BLaER1 (cell line): ENCODE measurements around the gene DNMT1.
"Not testable (repeated sequence)": the region's sequence is repeated elsewhere in the genome, so short reads cannot be mapped to it uniquely, and the experiment has no call there.

ENCODE experiments used
- H3K27ac ChIP-seq: shearing (Covaris generic); formaldehyde crosslinking; 2 replicates; pipeline ENCODE4 v1.8.1; 2022
- H3K27me3 ChIP-seq: shearing (Covaris generic); formaldehyde crosslinking; 2 replicates; pipeline ENCODE4 v1.8.1; 2022
- H3K36me3 ChIP-seq: shearing (Covaris generic); formaldehyde crosslinking; 2 replicates; pipeline ENCODE4 v1.8.1; 2022
- H3K4me1 ChIP-seq: shearing (Covaris generic); formaldehyde crosslinking; 2 replicates; pipeline ENCODE4 v1.8.1; 2022
- H3K4me2 ChIP-seq: shearing (Covaris generic); formaldehyde crosslinking; 2 replicates; pipeline ENCODE4 v1.8.1; 2022
- H3K4me3 ChIP-seq: shearing (Covaris generic); formaldehyde crosslinking; 2 replicates; pipeline ENCODE4 v1.8.1; 2022
- H3K9ac ChIP-seq: shearing (Covaris generic); formaldehyde crosslinking; 2 replicates; pipeline ENCODE4 v1.8.1; 2022
- H3K9me3 ChIP-seq: shearing (Covaris generic); formaldehyde crosslinking; 2 replicates; pipeline ENCODE4 v1.8.1; 2022
- H4K20me1 ChIP-seq: shearing (Covaris generic); formaldehyde crosslinking; 2 replicates; pipeline ENCODE4 v1.8.1; 2022
- Cebpa-rat ChIP-seq: shearing (Covaris generic); IDR thresholded peaks from 2 replicates; pipeline ENCODE4 v1.8.1; 2022

The DNMT1 gene

DNA sequence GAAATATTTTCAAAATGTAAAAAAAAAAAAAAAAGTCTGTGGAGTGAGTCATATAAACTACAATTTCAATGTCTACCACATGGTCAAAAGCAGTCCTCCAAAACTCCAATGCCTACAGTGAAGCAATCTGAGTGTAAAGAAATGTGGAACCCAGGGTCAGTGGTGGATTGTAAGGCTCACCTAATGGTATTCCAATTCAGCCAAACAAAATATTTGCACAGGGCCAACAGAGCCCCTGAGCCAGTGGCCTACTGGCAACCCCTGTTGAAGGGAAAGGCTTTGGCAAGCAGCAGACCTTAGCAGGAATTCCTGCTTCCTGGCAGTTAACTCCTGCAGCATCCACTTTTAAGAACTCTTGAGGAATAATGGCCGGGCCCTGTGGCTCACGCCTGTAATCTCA is 3.4 kb downstream of the DNMT1 start:
- peaks cover 81% of the 10 kb centered on the region for H4K20me1 ChIP-seq
- H3K9ac ChIP-seq: no peak overlapping the region; the same call in 1 of the 2 replicates
- TF ChIP-seq Cebpa-rat: no peak
- peak overlapping the region; percentile 98 for H3K4me2 ChIP-seq
- H3K27ac ChIP-seq: no peak overlapping the region
- peaks cover 68% of the 10 kb centered on the region for H3K36me3 ChIP-seq
- no peaks in the 10 kb centered on the region for H3K27me3 ChIP-seq
- peaks cover 79% of the 10 kb centered on the region for H3K4me1 ChIP-seq
- no peaks in the 10 kb centered on the region for H3K9me3 ChIP-seq
- H3K4me3 ChIP-seq: no peak overlapping the region

DNA sequence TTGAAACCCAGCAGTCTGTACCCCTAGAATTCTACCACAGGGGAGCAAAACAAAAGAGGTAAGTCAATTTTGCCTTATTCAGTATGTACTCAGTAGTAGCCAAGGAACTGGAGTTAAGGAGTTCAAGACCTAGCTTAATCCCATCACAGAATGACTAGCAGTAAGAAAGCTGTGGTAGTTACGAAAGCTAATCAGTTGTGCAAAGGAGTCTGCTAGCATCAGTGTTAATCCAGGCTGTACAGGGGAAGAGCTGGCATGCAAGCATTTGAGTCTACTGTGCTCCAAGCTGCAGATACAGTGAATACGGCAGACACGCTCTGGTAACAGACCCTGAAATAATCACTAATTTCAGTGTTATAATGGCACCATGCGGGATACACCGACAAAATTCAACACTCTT is 4.7 kb downstream of the DNMT1 start:
- Histone ChIP-seq H3K36me3 (peaks cover 81% of the 10 kb centered on the region), H3K9ac (peak overlapping the region; percentile 16; the same call in 1 of the 2 replicates), H3K27me3 (no peaks in the 10 kb centered on the region), H3K27ac (0 out of 2 replicates have a peak overlapping the region, but pooled peaks have one; percentile 10), H3K4me1 (peaks cover 86% of the 10 kb centered on the region), H4K20me1 (peaks cover 94% of the 10 kb centered on the region), H3K4me3 (no peak overlapping the region), H3K4me2 (peak overlapping the region; percentile 43), H3K9me3 (no peaks in the 10 kb centered on the region)
- no peak for TF ChIP-seq Cebpa-rat

DNA sequence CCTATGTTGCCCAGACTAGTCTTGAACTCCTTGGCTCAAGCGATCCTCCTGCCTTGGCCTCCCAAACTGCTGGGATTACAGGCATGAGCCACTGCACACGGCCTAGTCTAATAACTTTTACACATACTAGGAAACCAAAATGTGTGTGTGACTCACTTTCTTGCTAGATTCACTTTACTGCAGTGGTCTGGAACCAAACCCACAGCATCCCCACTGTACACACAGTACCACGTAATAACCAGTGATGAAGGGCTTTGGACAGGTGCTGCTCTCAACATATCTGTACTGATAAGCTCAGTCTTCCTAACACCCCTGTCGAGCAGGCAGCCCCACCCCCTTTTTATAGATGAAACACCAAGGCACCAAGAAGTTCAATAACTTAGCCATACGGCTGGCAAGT is 5.1 kb downstream of the DNMT1 start:
- Histone ChIP-seq H3K9me3 (no peaks in the 10 kb centered on the region), H3K36me3 (peaks cover 85% of the 10 kb centered on the region), H3K4me3 (no peak overlapping the region), H3K4me1 (peaks cover 90% of the 10 kb centered on the region), H4K20me1 (peaks cover 98% of the 10 kb centered on the region), H3K4me2 (peak overlapping the region; percentile 43), H3K27me3 (no peaks in the 10 kb centered on the region), H3K27ac (0 out of 2 replicates have a peak overlapping the region, but pooled peaks have one; percentile 10), H3K9ac (peak overlapping the region; percentile 16; the same call in 1 of the 2 replicates)
- no peak for TF ChIP-seq Cebpa-rat

DNA sequence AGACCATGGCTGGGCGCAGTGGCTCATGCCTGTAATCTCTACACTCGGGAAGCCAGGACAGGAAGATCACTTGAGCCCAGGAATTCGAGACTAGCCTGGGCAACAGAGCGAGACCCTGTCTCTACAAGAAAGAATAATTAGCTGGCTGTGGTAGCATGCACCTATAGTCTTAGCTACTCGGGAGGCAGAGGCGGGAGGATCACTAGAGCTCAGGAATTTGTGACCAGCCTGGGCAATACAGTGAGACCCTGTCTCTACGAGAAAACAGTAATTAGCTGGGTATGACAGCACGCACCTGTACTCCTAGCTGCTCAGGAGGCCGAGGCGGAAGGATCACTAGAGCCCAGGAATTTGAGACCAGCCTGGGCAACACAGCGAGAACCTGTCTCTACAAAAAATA is 7.4 kb downstream of the DNMT1 start:
- H3K4me1 ChIP-seq: peaks cover 81% of the 10 kb centered on the region
- peak overlapping the region; percentile 3; the same call in 1 of the 2 replicates for H3K4me3 ChIP-seq
- TF ChIP-seq Cebpa-rat: no peak
- peaks cover 98% of the 10 kb centered on the region for H3K36me3 ChIP-seq
- H3K9me3 ChIP-seq: no peaks in the 10 kb centered on the region
- H3K9ac ChIP-seq: peak overlapping the region; percentile 66
- H3K4me2 ChIP-seq: peak overlapping the region; percentile 75
- no peaks in the 10 kb centered on the region for H3K27me3 ChIP-seq
- H4K20me1 ChIP-seq: peaks cover 100% of the 10 kb centered on the region
- peak overlapping the region; percentile 31 for H3K27ac ChIP-seq

DNA sequence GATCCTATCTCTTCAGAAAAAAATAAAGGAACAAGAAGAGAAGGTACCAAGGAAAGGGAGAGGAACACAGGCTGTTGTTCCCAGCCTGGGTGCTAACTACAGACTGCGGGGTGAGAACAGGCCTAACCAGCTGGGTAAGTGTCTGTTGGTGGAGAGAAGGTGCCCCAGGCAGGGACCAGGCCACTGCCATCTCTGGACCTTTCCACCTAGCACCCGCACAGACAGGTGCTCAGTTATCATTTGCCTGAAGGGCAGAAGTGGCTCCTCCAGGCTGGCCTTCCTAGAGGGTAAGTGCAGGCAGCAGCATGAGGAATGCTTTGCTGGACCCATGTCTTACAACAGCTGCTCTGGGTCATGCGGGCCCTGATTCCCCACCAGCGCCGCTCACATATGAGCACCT is 10.1 kb downstream of the DNMT1 start:
- Histone ChIP-seq H3K36me3 (peaks cover 96% of the 10 kb centered on the region), H3K9me3 (no peaks in the 10 kb centered on the region), H3K4me2 (no peak overlapping the region), H3K9ac (peak overlapping the region; percentile 49; the same call in 1 of the 2 replicates), H3K27me3 (no peaks in the 10 kb centered on the region), H4K20me1 (peaks cover 98% of the 10 kb centered on the region), H3K4me1 (peaks cover 54% of the 10 kb centered on the region), H3K4me3 (no peak overlapping the region), H3K27ac (peak overlapping the region; percentile 51; the same call in 1 of the 2 replicates)
- TF ChIP-seq Cebpa-rat: no peak

DNA sequence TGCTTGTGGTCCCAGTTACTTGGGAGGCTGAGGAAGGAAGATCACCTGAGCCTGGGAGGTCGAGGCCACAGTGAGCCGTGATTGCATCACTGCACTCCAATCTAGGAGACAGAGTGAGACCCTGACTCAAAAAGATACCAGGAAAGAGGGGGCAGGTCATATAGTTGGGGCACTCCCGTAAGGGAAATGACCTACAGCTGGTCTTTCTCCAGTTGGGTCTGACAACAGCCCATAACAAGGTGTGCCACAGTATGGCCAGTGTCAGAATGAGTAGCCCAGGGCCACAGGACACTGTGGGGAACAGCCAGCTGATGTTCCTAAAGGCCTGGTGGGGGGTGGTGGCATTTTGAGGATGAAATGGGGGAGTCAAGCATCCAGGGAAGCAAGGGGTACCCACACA is 10.8 kb downstream of the DNMT1 start:
- no peak overlapping the region for H3K4me2 ChIP-seq
- H3K27ac ChIP-seq: peak overlapping the region; percentile 51; the same call in 1 of the 2 replicates
- no peak for TF ChIP-seq Cebpa-rat
- H3K9me3 ChIP-seq: no peaks in the 10 kb centered on the region
- peaks cover 47% of the 10 kb centered on the region for H3K4me1 ChIP-seq
- no peaks in the 10 kb centered on the region for H3K27me3 ChIP-seq
- H3K36me3 ChIP-seq: peaks cover 96% of the 10 kb centered on the region
- H3K4me3 ChIP-seq: no peak overlapping the region
- H3K9ac ChIP-seq: 0 out of 2 replicates have a peak overlapping the region, but pooled peaks have one; percentile 49
- H4K20me1 ChIP-seq: peaks cover 98% of the 10 kb centered on the region

DNA sequence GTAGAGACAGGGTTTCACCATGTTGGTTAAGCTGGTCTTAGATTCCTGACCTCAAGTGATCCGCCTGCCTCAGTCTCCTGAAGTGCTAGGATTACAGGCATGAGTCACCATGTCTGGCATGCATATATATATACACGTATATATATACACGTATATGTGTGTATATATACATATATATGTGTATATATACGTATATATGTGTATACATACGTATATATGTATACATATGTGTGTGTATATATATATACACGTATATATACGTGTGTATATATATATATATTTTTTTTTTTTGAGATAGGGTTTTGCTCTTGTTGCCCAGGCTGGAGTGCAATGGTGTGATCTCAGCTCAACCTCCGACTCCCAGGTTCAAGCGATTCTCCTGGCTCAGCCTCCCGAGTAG is 11.9 kb downstream of the DNMT1 start:
- Histone ChIP-seq H3K4me1 (peaks cover 37% of the 10 kb centered on the region), H3K9ac (no peak overlapping the region), H3K4me2 (no peak overlapping the region), H3K27ac (no peak overlapping the region), H3K4me3 (no peak overlapping the region), H3K36me3 (peaks cover 96% of the 10 kb centered on the region), H4K20me1 (peaks cover 97% of the 10 kb centered on the region), H3K9me3 (no peaks in the 10 kb centered on the region), H3K27me3 (no peaks in the 10 kb centered on the region)
- TF ChIP-seq Cebpa-rat: no peak

DNA sequence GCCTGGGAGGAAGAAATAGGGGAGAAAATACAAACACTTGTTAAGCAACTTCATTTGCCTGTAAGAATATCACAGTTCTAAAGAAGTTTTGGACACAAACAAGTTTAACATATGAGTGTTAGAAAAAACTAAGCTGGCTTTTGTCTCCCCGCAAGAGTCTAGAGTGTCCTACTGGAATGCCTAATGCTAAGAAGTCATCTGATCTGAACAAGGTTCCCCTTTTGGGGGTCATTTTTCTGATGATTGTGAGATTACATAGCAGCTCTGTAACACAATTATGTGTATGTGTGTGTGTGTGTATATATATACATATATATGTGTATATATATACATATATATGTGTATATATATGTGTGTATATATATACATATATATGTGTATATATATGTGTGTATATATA is 12.7 kb downstream of the DNMT1 start:
- H3K4me2 ChIP-seq: no peak overlapping the region
- H3K27ac ChIP-seq: no peak overlapping the region
- H3K4me3 ChIP-seq: no peak overlapping the region
- H3K9ac ChIP-seq: no peak overlapping the region
- H4K20me1 ChIP-seq: peaks cover 97% of the 10 kb centered on the region
- TF ChIP-seq Cebpa-rat: no peak
- H3K27me3 ChIP-seq: no peaks in the 10 kb centered on the region
- H3K4me1 ChIP-seq: peaks cover 37% of the 10 kb centered on the region
- H3K9me3 ChIP-seq: no peaks in the 10 kb centered on the region
- peaks cover 96% of the 10 kb centered on the region for H3K36me3 ChIP-seq

DNA sequence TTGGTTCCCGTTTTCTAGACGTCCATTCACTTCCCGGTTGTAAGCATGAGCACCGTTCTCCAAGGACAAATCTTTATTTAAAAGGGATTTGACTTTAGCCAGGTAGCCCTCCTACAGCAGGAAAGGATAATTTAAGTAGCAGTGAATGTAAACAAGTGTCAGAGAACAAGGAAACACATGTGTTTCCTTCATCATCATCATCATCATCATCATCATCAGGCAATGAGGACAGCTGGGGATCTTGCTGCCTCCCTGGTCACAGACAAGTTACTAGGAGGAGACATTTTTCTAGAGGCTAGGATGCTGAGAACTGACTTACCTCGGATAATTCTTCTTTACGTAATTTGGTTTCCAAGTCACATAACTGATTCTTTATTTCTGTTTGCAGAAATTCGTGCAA is 14.3 kb downstream of the DNMT1 start:
- Histone ChIP-seq H3K4me2 (no peak overlapping the region), H3K9ac (no peak overlapping the region), H3K27ac (no peak overlapping the region), H3K9me3 (no peaks in the 10 kb centered on the region), H4K20me1 (peaks cover 97% of the 10 kb centered on the region), H3K4me3 (no peak overlapping the region), H3K27me3 (no peaks in the 10 kb centered on the region), H3K36me3 (peaks cover 96% of the 10 kb centered on the region), H3K4me1 (peaks cover 22% of the 10 kb centered on the region)
- no peak for TF ChIP-seq Cebpa-rat

DNA sequence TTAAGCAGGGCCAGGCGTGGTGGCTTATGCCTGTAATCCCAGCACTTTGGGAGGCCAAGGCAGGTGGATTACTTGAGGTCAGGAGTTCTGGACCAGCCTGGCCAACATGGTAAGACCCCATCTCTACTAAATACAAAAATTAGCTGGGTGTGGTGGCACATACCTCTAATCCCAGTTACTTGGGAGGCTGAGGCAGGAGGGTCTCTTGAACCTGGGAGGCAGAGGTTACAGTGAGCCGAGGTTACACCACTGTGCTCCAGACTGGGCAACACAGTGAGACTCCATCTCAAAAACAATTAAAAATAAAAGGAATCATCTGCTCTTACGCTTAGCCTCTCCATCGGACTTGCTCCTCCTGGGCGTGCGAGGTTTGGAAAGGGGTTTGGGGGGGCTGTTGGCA is 14.7 kb downstream of the DNMT1 start:
- not testable (repeated sequence) for H3K9ac ChIP-seq, H3K27ac ChIP-seq, H3K4me3 ChIP-seq, H3K9me3 ChIP-seq, H3K4me2 ChIP-seq, H3K27me3 ChIP-seq
- H3K4me1 ChIP-seq: peaks cover 19% of the 10 kb centered on the region; the same call in 1 of the 2 replicates
- peaks cover 96% of the 10 kb centered on the region for H3K36me3 ChIP-seq
- peaks cover 97% of the 10 kb centered on the region for H4K20me1 ChIP-seq

DNA sequence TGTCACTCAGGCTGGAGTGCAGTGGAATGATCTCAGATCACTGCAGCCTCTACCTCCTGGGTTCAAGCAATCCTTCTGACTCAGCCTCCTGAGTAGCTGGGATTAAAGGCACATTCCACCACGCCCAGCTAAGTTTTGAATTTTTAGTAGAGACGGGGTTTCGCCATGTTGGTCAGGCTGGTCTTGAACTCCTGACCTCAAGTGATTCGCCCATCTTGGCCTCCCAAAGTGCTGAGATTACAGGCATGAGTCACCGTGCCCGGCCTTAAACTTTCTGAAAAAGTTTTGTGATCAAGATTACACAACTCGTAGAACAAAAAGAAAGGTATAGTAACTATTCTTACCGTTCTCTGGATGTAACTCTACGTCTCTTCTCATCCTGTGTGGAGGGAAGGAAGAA is 21.2 kb downstream of the DNMT1 start:
- H3K4me3 ChIP-seq: no peak overlapping the region
- no peaks in the 10 kb centered on the region for H3K27me3 ChIP-seq
- H3K36me3 ChIP-seq: peaks cover 100% of the 10 kb centered on the region
- no peak overlapping the region; the same call in 1 of the 2 replicates for H3K27ac ChIP-seq
- H3K4me2 ChIP-seq: no peak overlapping the region
- H3K9me3 ChIP-seq: no peaks in the 10 kb centered on the region
- peaks cover 55% of the 10 kb centered on the region for H4K20me1 ChIP-seq
- H3K4me1 ChIP-seq: peaks cover 10% of the 10 kb centered on the region; the same call in 1 of the 2 replicates
- no peak overlapping the region for H3K9ac ChIP-seq
- no peak for TF ChIP-seq Cebpa-rat
